Hepatocyte (in vitro differentiated cells): Measurements from ENCODE around the gene MORC3.

ENCODE experiments used
- CTCF ChIP-seq: fragments of 200-600 bp; sonication (generic); IDR thresholded peaks from 2 replicates; pipeline ENCODE4 v1.5.1; 2016; ENCODE audit warnings: antibody characterized with exemption, mild to moderate bottlenecking; ENCODE audit not compliant: poor library complexity
- EZH2 ChIP-seq: fragments of 200-600 bp; sonication (generic); IDR thresholded peaks from 2 replicates; pipeline ENCODE4 v1.6.1; 2016; ENCODE audit warnings: antibody characterized with exemption, mild to moderate bottlenecking, borderline replicate concordance
- EZH2phosphoT487 ChIP-seq: fragments of 200-600 bp; sonication (generic); IDR thresholded peaks from one replicate; pipeline ENCODE4 v1.6.1; 2018; ENCODE audit warnings: antibody characterized with exemption, mild to moderate bottlenecking, low read depth, moderate library complexity; ENCODE audit not compliant: unreplicated experiment, severe bottlenecking

GRCh38 chr21:36354918-36355680 is 35.1 kb downstream of the MORC3 start:
- no peak for TF ChIP-seq EZH2
- TF ChIP-seq CTCF, result no peak
- TF ChIP-seq EZH2phosphoT487, result no peak
